GM19099 (cell line): ENCODE measurements around the gene CACNB1.

Source experiments
- POLR2A ChIP-seq: IDR thresholded peaks from 3 replicates; pipeline ENCODE4 v1.6.1; 2011; ENCODE audit warnings: low read depth; ENCODE audit not compliant: insufficient read length; ENCODE audit errors: extremely low read depth

CACNB1 gene

DNA sequence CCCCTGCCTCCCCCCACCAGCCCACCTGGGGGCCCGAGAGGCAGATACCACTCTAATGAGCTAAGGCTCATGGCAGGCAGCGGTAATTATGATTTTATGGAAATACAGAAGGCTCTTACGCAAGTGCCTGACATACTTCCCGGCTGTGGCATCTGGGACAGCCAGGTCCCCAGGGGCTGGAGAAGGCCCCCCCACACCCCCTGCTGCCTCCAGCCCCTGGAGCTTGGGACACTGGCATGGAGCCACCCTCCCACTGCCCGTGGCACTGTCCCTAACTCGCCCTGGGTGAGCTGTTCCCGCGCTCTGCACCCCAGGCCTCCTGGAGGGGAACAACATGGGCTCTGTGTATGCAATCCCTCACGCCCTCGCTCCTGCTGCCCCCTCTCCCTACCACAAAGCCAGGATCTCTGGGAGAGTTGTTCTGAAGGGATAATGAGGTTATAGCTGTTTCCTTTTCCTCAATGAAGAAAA, 33.7 kb upstream of the CACNB1 start:
- no peak for TF ChIP-seq POLR2A

- TF ChIP-seq POLR2A = no peak
These were observed 32.9 kb upstream of the CACNB1 start for GRCh38 chr17:39230361-39230760.

GRCh38 chr17:39229274-39229913, 31.9 kb upstream of the CACNB1 start:
- TF ChIP-seq POLR2A = no peak

DNA sequence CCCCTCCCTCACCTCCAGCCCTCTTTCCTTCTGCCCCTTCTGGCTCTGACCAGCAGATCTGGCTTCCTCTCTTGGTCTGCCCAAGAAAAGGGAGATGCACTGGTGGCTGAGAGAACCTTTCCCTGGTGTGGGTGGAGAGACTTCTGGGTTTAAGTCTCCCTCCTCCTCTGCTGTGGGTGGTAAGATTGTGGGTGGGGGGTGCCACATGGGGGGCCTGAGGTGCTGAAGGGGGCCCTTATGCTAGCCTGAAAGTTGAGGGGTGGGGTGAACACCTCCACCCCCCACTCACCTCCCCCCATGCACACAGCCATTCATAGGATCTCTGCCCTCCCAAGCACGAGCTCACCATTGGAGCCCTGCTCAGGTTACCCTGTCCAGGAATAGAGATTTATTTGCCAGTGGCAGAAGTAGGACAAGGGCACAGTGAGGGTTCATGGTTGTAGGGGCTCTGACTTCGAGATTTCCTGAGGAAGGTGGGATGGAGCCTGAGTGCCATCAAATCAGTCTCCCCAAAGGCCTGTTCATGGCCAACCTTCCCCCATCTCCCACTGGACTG, 30.0 kb upstream of the CACNB1 start:
- no peak for TF ChIP-seq POLR2A

DNA sequence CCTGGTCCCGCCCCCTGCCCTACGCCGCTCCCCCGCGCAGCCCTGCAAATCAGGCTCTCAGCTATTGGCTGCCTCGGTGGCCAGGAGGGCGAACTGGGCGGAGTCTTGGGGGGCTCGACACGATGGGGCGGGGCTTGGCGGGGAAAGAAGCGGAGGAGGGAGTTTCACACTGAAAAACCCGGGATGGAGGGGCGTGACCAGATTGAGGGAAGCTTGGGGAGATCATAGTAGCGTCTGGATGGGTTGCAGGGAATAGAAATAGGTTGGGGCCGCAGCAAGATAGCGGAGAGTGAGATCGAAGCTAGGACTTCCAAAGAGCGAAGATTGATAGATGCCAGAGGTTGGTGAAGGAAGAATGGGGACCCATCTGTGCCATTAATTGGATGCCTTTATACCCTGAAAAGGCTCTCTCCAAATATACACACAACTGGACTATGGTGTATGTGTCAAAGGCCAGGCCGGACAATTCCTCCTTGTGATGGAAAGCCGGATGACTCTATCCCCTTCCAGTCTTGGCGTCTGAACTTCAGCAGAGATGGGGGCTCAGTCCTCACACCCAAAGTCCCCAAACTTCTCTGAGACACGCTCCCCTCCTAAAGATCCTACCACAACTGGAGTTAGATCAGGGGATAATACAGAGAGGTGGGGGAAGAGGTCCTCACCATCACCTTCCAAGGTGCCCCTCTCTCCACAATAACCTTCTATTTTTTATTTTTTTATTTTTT, 28.7 kb upstream of the CACNB1 start:
- no peak for TF ChIP-seq POLR2A

DNA sequence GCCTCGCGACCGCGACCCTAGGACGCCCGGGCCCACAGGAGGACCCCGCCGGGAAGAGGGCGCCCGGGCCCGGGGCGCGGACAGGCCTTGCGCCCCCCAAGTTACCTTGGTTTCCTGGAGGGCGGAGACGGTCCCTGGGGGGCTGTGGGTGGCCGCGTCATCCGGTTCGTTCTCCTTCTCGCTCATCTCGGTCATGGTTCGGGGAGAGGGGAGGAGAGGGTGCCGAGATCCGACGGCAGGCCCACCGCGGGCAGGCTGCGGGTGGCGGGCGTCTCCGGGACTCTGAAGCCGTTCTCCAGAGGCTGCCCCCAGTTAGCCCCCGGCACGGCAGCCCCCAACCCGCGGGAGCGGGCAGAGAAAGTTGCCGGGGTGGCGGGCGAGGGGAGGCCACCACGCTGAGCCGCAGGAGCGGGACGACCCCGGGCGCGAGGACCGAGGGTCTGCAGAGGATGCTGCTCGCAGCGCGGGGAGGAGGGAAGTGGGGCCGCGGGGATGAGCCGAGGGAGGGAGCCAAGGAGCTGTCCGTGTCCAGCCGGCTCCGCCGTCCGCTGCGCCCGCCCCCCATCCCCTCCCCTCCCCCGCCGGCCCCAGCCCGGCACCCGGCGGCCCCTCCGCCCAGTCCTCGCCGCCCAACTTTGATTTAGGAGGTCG, 28.0 kb upstream of the CACNB1 start, which contains the start of gene STAC2:
TSS of gene STAC2 (minus strand) at position 638 of the 651 bp plus-strand sequence. CDS start at position 195, 443 bp downstream.
- TF ChIP-seq POLR2A = no peak

DNA sequence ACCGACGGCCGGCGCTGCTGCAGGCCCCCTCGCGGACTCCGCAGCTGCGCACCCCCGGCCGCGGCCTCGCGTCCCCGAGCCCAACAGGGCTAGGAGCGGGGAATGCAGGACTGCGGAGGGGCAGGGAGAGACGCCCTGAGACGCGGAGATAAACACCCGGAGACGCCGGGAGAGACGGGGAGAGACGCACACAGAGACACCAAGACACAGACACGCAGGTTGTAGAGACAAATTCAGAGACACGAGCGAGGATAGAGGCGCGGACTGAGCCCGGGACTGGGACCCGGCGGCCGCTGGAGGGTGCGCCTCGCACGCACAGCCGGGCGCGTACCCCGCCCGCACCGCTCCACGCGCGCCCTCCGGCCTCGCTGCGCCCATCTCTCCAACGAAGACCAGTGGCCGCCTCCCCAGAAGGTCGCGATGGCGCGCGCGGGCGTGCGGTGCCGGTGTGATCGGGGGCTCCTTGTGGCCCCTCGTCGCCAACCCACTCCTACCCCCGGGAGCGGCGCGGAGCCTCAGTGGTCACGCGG, 27.4 kb upstream of the CACNB1 start:
- TF ChIP-seq POLR2A = no peak

GRCh38 chr17:39223907-39224777, 26.7 kb upstream of the CACNB1 start:
- TF ChIP-seq POLR2A = no peak

- no peak for TF ChIP-seq POLR2A
These were observed 25.7 kb upstream of the CACNB1 start for GRCh38 chr17:39222866-39223834.

GRCh38 chr17:39222151-39222550, 24.7 kb upstream of the CACNB1 start:
- no peak for TF ChIP-seq POLR2A

DNA sequence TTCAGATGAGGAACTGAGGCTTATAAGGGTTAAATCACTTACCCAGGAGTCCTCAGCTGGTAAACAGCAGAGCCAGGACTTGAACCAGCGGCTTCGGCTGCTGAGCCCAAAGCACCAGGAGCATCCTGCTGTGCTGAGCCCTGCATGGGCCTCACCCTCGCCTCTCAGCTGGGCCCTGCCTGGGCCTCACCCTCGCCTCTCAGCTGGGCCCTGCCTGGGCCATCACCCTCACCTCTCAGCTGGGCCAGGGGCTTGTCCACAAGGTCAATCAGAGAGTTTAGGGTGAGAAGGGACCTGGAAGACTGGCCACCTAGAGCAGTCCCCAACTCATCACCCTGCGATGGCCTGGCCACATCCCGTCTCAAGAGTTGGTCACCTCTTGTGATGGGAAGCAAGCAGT, 24.1 kb upstream of the CACNB1 start:
- TF ChIP-seq POLR2A = no peak

DNA sequence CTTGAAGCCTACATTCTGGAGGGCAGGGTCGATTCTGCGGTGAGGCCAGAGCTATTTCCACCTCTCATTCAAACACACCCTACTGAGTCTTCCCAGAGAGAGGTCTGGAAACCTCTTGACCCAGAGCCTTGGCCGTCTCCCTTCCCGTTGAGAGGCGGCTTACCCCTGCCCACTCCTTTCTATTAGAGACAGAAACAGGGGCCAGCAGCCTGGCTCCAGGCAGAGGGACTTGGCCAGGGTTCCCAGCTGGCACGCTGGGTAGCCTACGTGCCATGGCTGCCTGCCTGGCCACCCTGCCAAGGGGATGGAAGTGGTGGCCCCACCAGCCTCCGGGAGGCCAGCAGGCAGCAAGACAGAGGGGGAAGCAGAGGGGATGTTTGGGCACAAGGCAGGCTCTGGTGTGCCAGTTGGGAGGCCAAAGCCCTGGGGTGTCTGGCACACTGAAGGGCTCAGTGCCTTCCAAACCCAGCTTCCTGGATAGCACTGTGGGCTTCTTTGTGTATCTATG, 22.2 kb upstream of the CACNB1 start:
- TF ChIP-seq POLR2A = no peak

- TF ChIP-seq POLR2A = no peak
These were observed 21.4 kb upstream of the CACNB1 start for GRCh38 chr17:39218906-39219305.

DNA sequence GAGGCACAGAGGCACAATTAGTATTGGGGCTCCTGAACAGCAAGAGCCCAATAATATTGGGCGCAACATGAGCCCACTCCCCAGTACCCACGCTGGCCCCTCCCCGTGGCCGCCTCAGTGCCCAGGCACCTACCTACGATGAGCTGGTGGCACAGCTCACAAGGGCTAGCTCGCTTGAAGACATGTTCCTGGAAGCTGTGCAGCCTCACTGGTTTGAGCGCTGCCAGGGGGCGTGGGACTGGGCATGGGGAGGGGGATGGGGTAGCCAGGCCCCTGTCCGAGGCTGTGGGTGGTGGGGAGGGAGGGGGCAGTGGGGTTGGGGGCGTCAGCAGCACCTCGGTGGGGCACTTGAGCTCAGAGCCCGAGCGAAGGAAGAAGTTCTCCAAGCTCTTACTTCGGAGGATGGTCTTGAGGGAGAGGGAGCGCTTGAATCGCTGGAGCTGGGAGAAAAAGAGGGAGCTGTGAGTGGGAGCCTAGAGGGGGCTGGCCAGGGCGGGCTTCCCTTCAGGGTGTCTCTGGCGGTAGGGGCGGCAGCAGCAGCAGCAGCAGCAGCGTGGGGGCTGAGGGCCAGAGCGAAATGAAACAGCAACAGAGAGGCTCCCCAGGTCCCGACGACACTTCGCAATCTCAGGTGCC, 20.4 kb upstream of the CACNB1 start:
- TF ChIP-seq POLR2A = no peak
